Epithelial cell of prostate (primary cell): Measurements from ENCODE around the gene PDXK.
A peak's percentile ranks its signal among the peaks of the same experiment; 100 is the strongest.

ENCODE experiments used
- DNase-seq: peaks from one replicate; pipeline ENCODE4 v3.0.0-alpha.2; 2011; ENCODE audit warnings: low read depth, low spot score
- H3K27ac ChIP-seq: fragments of 450-650 bp; 2 replicates; pipeline ENCODE4 v1.5.1; 2017; ENCODE audit warnings: mild to moderate bottlenecking

Gene PDXK

DNA sequence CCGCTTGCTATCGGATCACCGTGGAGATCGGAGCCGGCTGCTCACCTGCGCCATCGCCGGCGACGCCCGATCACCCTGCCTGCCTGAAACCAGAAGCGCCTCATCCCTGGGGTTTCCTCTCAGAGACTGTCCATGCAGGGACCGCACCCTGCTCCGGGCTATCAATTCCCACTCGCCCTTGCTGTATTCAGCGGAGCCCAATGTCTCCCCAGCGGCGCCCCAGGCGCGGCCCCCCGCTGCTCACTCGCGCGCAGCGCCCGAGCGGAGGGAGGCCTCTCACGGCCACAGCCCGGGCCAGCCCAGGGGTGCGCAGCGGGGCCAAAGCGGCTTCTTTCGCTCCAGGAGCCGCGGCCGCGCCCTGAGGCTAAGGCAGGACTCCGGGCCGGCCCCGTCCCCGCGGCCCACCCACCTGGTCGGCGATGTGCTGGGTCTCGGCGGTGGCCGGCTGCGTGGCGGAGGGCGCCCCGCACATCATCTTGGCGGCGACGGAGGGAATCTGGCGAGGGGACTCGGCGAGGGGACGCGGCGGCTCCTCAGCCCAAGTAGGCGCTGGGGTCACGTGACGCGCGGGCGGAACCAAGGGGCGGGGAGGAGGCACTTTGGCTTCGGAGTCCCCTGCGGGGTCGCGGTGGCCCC is 57.0 kb downstream of the PDXK start, which contains the start of gene CSTB:
CSTB (minus strand) TSS at position 514 of the 636 bp plus-strand sequence; CDS start at position 475, 39 bp downstream.
- peak within 1 kb of the TSS; percentile 86 for H3K27ac ChIP-seq
- DNase-seq, result no peak

GRCh38 chr21:43777953-43778352 is 59.0 kb downstream of the PDXK start:
- peak overlapping the region; percentile 86 for H3K27ac ChIP-seq
- DNase-seq, result no peak

- DNase-seq, result no peak
Observed at GRCh38 chr21:43778469-43779335, 59.8 kb downstream of the PDXK start.

DNA sequence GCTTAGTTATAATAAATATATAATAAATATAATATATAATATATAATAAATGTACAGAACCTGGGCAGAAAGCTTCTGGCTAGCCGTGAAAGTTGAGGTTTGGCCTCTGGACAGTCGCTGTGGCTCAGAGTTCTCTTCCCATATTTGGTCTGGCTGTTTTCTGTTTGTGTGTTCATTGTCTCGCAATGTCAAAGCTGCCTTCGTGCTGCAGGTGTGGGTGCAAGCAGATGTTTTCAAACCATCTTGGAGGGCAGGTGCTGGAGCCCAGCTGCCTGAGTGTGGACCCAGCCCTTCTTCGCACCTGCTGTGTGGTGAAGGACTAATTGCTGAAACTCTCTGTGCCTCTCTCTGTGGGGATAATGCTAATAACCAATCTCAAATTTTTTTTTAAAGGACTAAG is 60.7 kb downstream of the PDXK start:
- DNase-seq, result no peak
- H3K27ac ChIP-seq, result peak overlapping the region; percentile 86

More at GRCh38 chr21:43778469-43779335, 59.8 kb downstream of the PDXK start:
- H3K27ac ChIP-seq, result peak overlapping the region; percentile 86

DNA sequence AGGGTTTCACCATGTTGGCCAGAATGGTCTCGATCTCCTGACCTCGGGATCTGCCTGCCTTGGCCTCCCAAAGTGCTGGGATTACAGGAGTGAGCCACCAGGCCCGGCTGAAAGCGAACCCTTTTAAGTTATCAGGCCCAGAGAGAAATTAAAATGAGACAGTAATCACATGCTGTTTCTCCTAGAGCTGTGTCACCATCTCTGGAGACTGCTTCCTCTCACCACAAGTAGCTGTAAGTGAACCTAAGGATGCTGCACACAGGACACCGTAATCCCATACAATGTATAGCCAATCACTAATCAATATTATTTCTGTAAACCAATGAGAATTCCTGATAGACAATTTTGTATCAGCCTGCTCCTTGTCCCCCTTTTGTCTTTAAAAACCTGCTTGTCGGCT is 62.9 kb downstream of the PDXK start:
- no peak for DNase-seq

GRCh38 chr21:43782431-43783097 is 63.6 kb downstream of the PDXK start:
- peak; percentile 78 for DNase-seq
- H3K27ac ChIP-seq, result peak overlapping the region; percentile 86

More for the DNA sequence above, 62.9 kb downstream of the PDXK start:
- peak overlapping the region; percentile 86 for H3K27ac ChIP-seq

- DNase-seq, result no peak
- H3K27ac ChIP-seq, result peak overlapping the region; percentile 86
Observed at GRCh38 chr21:43783098-43783700, 64.3 kb downstream of the PDXK start.

GRCh38 chr21:43785134-43785533 is 66.2 kb downstream of the PDXK start:
- no peak for DNase-seq

DNA sequence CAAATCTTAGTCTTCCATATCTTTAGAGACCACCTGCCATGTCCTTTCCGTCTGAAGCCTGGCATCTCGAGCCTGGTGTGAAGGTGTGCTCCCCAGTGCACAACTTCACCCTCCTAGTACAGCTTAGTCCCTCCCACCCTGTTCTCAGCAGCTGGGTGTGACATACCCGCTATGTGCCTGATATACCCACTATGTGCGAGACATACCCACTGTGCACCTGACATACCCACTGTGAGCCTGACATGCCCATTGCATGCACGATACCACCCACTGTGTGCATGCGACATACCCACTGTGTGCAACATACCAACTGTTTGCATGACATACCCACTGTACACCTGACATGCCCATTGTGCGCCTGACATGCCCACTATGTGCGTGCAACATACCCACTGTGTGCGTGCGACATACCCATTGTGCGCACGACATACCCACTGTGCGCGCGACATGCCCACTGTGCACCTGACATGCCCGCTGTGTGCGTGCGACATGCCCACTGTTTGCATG is 67.4 kb downstream of the PDXK start:
- no peak for DNase-seq
- H3K27ac ChIP-seq, result no peak overlapping the region

More at GRCh38 chr21:43785134-43785533, 66.2 kb downstream of the PDXK start:
- H3K27ac ChIP-seq, result peak overlapping the region; percentile 86

GRCh38 chr21:43786807-43787440 is 68.0 kb downstream of the PDXK start:
- H3K27ac ChIP-seq, result no peak overlapping the region
- DNase-seq, result no peak

DNA sequence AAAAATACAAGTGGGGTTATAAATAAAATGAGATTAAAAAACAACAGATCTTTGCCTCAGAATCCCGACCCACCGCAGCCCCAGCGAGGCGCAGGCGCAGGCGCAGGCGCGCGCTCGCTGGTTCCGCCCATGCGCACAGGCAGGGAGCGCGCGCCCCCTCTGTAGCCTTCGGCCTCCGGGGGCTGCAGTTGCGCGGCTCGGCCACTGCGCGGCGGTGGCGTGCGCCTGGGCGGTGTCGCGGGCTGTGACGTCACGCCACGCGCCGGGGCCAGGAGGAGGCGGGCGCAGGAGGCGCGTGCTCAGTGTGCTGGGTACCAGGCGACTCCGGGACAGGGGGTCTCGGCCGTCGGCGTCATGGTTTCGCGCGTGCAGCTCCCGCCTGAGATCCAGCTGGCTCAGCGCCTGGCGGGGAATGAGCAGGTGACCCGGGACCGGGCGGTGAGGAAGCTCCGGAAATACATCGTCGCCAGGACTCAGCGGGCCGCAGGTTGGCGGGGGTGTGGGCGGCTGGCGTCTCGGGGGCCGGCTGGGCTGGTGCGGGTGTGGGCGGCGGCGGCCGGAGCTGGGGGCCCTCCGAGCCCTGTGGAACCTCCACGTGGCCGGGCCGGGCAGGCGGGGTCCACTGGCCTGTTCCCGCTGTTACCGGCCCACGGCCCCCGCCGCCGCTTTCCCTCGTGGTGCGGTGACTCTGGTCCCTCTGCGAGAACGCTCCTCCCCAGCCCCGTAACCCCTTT is 70.5 kb downstream of the PDXK start, which contains the start of gene RRP1:
RRP1 (plus strand) TSS at position 302 of the 734 bp plus-strand sequence; CDS start at position 355, 53 bp downstream.
- no peak for DNase-seq

GRCh38 chr21:43790010-43790524 is 71.1 kb downstream of the PDXK start:
- no peak for DNase-seq
- H3K27ac ChIP-seq, result peak overlapping the region; percentile 80

More for the DNA sequence above, 70.5 kb downstream of the PDXK start, which contains the start of gene RRP1:
- H3K27ac ChIP-seq, result peak within 1 kb of the TSS; percentile 80

- no peak overlapping the region for H3K27ac ChIP-seq
- no peak for DNase-seq
Observed at GRCh38 chr21:43792406-43792805, 73.5 kb downstream of the PDXK start.

DNA sequence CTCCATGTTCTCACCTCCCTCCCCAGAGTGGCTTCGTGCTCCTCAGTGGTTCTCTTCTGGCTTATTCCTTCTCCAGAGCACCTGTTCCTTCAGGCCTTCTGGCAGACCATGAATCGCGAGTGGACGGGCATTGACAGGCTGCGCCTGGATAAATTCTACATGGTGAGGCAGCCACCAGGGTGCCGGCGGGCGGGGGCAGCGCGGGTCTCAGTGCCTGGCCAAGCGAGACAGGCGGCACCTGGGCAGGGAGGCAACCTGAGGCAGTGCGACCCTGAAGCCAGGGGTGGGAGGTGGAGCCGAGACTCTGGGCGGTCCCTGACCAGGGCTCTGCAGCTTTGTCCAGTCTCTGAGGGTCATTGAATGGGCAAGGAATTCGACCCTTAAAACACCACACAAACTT is 74.3 kb downstream of the PDXK start:
- H3K27ac ChIP-seq, result no peak overlapping the region
- no peak for DNase-seq

GRCh38 chr21:43794311-43794710 is 75.4 kb downstream of the PDXK start:
- no peak overlapping the region for H3K27ac ChIP-seq
- no peak for DNase-seq

GRCh38 chr21:43794857-43795256 is 75.9 kb downstream of the PDXK start:
- no peak overlapping the region for H3K27ac ChIP-seq
- no peak for DNase-seq

DNA sequence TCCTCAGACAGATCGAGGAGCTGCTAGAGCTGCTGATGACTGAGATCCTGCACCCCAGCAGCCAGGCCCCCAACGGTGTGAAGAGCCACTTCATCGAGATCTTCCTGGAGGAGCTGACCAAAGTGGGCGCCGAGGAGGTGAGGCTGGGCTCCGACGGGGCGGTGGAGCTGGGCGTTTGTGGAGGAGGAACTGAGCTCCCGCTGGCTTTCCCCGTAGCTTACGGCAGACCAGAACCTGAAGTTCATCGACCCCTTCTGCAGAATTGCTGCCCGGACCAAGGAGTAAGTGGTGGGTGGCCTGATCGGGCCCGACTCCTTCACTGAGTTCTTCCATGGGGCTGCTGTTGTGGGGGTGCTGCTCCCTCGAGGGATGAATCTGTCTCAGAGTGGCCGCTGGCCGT is 78.5 kb downstream of the PDXK start:
- H3K27ac ChIP-seq, result no peak overlapping the region
- no peak for DNase-seq

DNA sequence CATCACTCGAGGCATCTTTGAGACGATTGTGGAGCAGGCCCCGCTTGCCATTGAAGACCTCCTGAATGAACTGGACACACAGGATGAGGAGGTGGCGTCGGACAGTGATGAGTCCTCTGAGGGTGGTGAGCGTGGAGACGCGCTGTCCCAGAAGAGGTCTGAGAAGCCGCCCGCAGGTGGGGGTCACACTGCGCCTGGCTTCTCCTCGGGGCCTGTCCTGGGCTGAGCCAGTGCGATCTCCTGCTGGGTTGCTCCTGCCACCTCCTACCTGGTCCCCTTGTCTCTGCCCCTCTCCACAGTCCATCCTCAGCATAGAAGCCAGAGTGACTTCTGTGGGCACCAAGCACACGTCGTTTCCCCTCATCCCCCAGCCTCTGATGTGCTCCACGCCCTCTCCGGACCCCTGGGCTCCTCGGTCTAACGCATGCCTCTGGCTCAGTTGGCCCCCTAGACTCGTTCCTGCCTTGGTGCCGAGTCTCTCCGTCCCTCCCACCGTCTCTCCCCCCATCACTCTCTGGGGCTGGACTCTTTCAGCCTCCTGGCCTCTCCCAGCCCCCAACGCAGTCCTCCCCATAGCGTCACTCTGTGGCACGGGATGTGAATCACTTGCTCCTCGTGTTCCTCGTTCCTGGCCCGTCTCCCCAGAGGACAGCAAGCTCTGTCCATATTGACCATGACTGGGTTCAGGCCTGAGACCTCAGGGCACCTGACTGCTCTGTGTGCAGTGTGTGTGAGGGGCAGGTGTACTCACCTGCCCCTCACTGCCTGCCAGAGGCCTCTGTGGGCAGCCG is 79.2 kb downstream of the PDXK start:
- DNase-seq, result no peak
- H3K27ac ChIP-seq, result no peak overlapping the region
